T-helper 17 cell (primary cell): Measurements from ENCODE around the gene LYPD8. TPM values are rescaled to one million over a fixed set of nuclear protein-coding genes. Genes with fewer than 3 reads are reported as not detected.

ENCODE experiments used
- ATAC-seq: fragments of 150-1000 bp; cut with Tn5 transposase; 2 replicates; pipeline ENCODE4 v1.10.0; 2021; ENCODE audit warnings: mild to moderate bottlenecking, moderate library complexity
- DNase-seq, 3 donors: peaks; one replicate each; pipeline versions ENCODE4 v3.0.0 to v3.0.0-alpha.2; 2020 to 2021
- H3K9me3 ChIP-seq: one replicate; pipeline ENCODE4 v1.7.0; 2013; ENCODE audit warnings: low read length, mild to moderate bottlenecking; ENCODE audit not compliant: control insufficient read depth, poor library complexity, severe bottlenecking
- H3K27ac Mint-ChIP-seq: one replicate; pipeline ENCODE4 v1.8.0; 2022; ENCODE audit warnings: mild to moderate bottlenecking, moderate library complexity, mixed read lengths
- H3K27me3 Mint-ChIP-seq: one replicate; pipeline ENCODE4 v1.8.0; 2022; ENCODE audit warnings: mixed read lengths
- H3K36me3 Mint-ChIP-seq: one replicate; pipeline ENCODE4 v1.8.0; 2022; ENCODE audit warnings: low read depth, mixed read lengths
- H3K4me1 Mint-ChIP-seq: one replicate; pipeline ENCODE4 v1.8.0; 2022; ENCODE audit warnings: mild to moderate bottlenecking, mixed read lengths
- H3K4me3 Mint-ChIP-seq: one replicate; pipeline ENCODE4 v1.8.0; 2022; ENCODE audit warnings: mild to moderate bottlenecking, moderate library complexity, mixed read lengths
- total RNA-seq, 4 donors: library from RNA in 2 of 4; stranded (reverse) in 2 of 4; gene quantifications; one replicate each; pipeline ENCODE4 v1.2.3 and lab custom pipeline; 2022 to 2026

LYPD8 gene
- total RNA-seq, 2 donors from 2014 or later: not detected

GRCh38 chr1:248753029-248753594 lies 2.4 kb downstream of the LYPD8 start:
- no peak overlapping the region for H3K27ac Mint-ChIP-seq
- H3K9me3 ChIP-seq: no peaks in the 10 kb centered on the region
- no peak for DNase-seq
- peaks cover 10% of the 10 kb centered on the region for H3K4me1 Mint-ChIP-seq
- no peak overlapping the region for H3K4me3 Mint-ChIP-seq
- peaks cover 2% of the 10 kb centered on the region for H3K36me3 Mint-ChIP-seq
- peaks cover 4% of the 10 kb centered on the region for H3K27me3 Mint-ChIP-seq
- no peak for ATAC-seq

GRCh38 chr1:248752161-248753028 lies 3.2 kb downstream of the LYPD8 start:
- Mint-ChIP-seq H3K27me3 (peaks cover 4% of the 10 kb centered on the region), H3K4me1 (peaks cover 10% of the 10 kb centered on the region), H3K4me3 (peak overlapping the region; percentile 31), H3K36me3 (peaks cover 2% of the 10 kb centered on the region), H3K27ac (peak overlapping the region; percentile 61)
- H3K9me3 ChIP-seq: no peaks in the 10 kb centered on the region
- DNase-seq (no peak), ATAC-seq (no peak)

GRCh38 chr1:248751635-248752034 lies 3.9 kb downstream of the LYPD8 start:
- Mint-ChIP-seq H3K4me1 (peaks cover 10% of the 10 kb centered on the region), H3K36me3 (no peaks in the 10 kb centered on the region), H3K27me3 (no peaks in the 10 kb centered on the region), H3K27ac (peak overlapping the region; percentile 61), H3K4me3 (peak overlapping the region; percentile 31)
- H3K9me3 ChIP-seq: no peaks in the 10 kb centered on the region
- ATAC-seq (peak; percentile 25), DNase-seq (no peak)

- Mint-ChIP-seq H3K27me3 (no peaks in the 10 kb centered on the region), H3K36me3 (no peaks in the 10 kb centered on the region), H3K27ac (peak overlapping the region; percentile 61), H3K4me1 (peaks cover 10% of the 10 kb centered on the region), H3K4me3 (peak overlapping the region; percentile 31)
- no peak for DNase-seq
- H3K9me3 ChIP-seq: no peaks in the 10 kb centered on the region
- ATAC-seq: no peak
Measured at GRCh38 chr1:248751142-248751541, 4.4 kb downstream of the LYPD8 start.

GRCh38 chr1:248750496-248750895 lies 5.1 kb downstream of the LYPD8 start:
- H3K27ac Mint-ChIP-seq: peak overlapping the region; percentile 56

GRCh38 chr1:248748211-248748610 lies 7.3 kb downstream of the LYPD8 start:
- no peak overlapping the region for H3K4me3 Mint-ChIP-seq
- H3K4me1 Mint-ChIP-seq: peaks cover 10% of the 10 kb centered on the region
- no peaks in the 10 kb centered on the region for H3K9me3 ChIP-seq
- no peaks in the 10 kb centered on the region for H3K36me3 Mint-ChIP-seq
- no peak for ATAC-seq
- DNase-seq: no peak
- H3K27ac Mint-ChIP-seq: no peak overlapping the region
- H3K27me3 Mint-ChIP-seq: peaks cover 4% of the 10 kb centered on the region

More at GRCh38 chr1:248750496-248750895, 5.1 kb downstream of the LYPD8 start:
- no peaks in the 10 kb centered on the region for H3K27me3 Mint-ChIP-seq
- ATAC-seq (no peak), DNase-seq (no peak)
- H3K9me3 ChIP-seq: no peaks in the 10 kb centered on the region
- H3K4me3 Mint-ChIP-seq: peak overlapping the region; percentile 25
- H3K36me3 Mint-ChIP-seq: no peaks in the 10 kb centered on the region
- H3K4me1 Mint-ChIP-seq: peaks cover 10% of the 10 kb centered on the region

GRCh38 chr1:248740876-248741275 lies 14.7 kb downstream of the LYPD8 start:
- ATAC-seq (no peak), DNase-seq (no peak)
- H3K4me3 Mint-ChIP-seq: no peak overlapping the region
- peaks cover 2% of the 10 kb centered on the region for H3K4me1 Mint-ChIP-seq
- peaks cover 33% of the 10 kb centered on the region for H3K27me3 Mint-ChIP-seq
- no peaks in the 10 kb centered on the region for H3K36me3 Mint-ChIP-seq
- no peak overlapping the region for H3K27ac Mint-ChIP-seq
- no peaks in the 10 kb centered on the region for H3K9me3 ChIP-seq

GRCh38 chr1:248739572-248740205 lies 15.9 kb downstream of the LYPD8 start:
- ATAC-seq (no peak), DNase-seq (no peak)
- Mint-ChIP-seq H3K27ac (no peak overlapping the region), H3K27me3 (peaks cover 39% of the 10 kb centered on the region), H3K4me1 (peaks cover 2% of the 10 kb centered on the region), H3K36me3 (no peaks in the 10 kb centered on the region), H3K4me3 (no peak overlapping the region)
- no peaks in the 10 kb centered on the region for H3K9me3 ChIP-seq

GRCh38 chr1:248737457-248737856 lies 18.1 kb downstream of the LYPD8 start:
- DNase-seq (no peak), ATAC-seq (no peak)
- no peaks in the 10 kb centered on the region for H3K9me3 ChIP-seq
- no peak overlapping the region for H3K27ac Mint-ChIP-seq
- peaks cover 2% of the 10 kb centered on the region for H3K4me1 Mint-ChIP-seq
- H3K4me3 Mint-ChIP-seq: no peak overlapping the region
- H3K36me3 Mint-ChIP-seq: no peaks in the 10 kb centered on the region
- peaks cover 35% of the 10 kb centered on the region for H3K27me3 Mint-ChIP-seq

- Mint-ChIP-seq H3K27ac (no peak overlapping the region), H3K4me3 (no peak overlapping the region), H3K36me3 (no peaks in the 10 kb centered on the region), H3K27me3 (peaks cover 35% of the 10 kb centered on the region), H3K4me1 (peaks cover 2% of the 10 kb centered on the region)
- H3K9me3 ChIP-seq: no peaks in the 10 kb centered on the region
- ATAC-seq: no peak
- no peak for DNase-seq
Measured at GRCh38 chr1:248736977-248737376, 18.6 kb downstream of the LYPD8 start.

GRCh38 chr1:248733566-248733965 lies 22.0 kb downstream of the LYPD8 start:
- peaks cover 1% of the 10 kb centered on the region for H3K4me1 Mint-ChIP-seq
- H3K27ac Mint-ChIP-seq: no peak overlapping the region
- DNase-seq (no peak), ATAC-seq (no peak)
- no peaks in the 10 kb centered on the region for H3K9me3 ChIP-seq
- no peak overlapping the region for H3K4me3 Mint-ChIP-seq
- no peaks in the 10 kb centered on the region for H3K36me3 Mint-ChIP-seq
- peaks cover 29% of the 10 kb centered on the region for H3K27me3 Mint-ChIP-seq

- Mint-ChIP-seq H3K4me3 (no peak overlapping the region), H3K27ac (no peak overlapping the region), H3K36me3 (no peaks in the 10 kb centered on the region), H3K27me3 (peaks cover 5% of the 10 kb centered on the region), H3K4me1 (peaks cover 3% of the 10 kb centered on the region)
- H3K9me3 ChIP-seq: no peaks in the 10 kb centered on the region
- DNase-seq (no peak), ATAC-seq (no peak)
Measured at GRCh38 chr1:248730507-248731335, 24.8 kb downstream of the LYPD8 start.

- ATAC-seq (no peak), DNase-seq (no peak)
- Mint-ChIP-seq H3K27me3 (peaks cover 21% of the 10 kb centered on the region), H3K27ac (no peak overlapping the region), H3K36me3 (no peaks in the 10 kb centered on the region), H3K4me1 (no peaks in the 10 kb centered on the region), H3K4me3 (no peak overlapping the region)
- H3K9me3 ChIP-seq: no peaks in the 10 kb centered on the region
Measured at GRCh38 chr1:248714248-248714647, 41.3 kb downstream of the LYPD8 start.
